ENCODE results near the gene BICRA.

GRCh38 chr19:47671499-47671898 is 62.6 kb downstream of the BICRA start:
- no peak for TF ChIP-seq POLR2A (conservative IDR thresholded peaks at IDR 0.05)
- TF ChIP-seq TBP (optimal IDR thresholded peaks at IDR 0.05; ENCODE audit: low read depth, low read length) = no peak
- no peak for TF ChIP-seq CHD1 (IDR thresholded peaks at IDR 0.05; ENCODE audit: low read length)
- no peak for TF ChIP-seq RBM22 (IDR thresholded peaks at IDR 0.05; ENCODE audit: low read depth, low read length, poor library complexity, severe bottlenecking)
- TF ChIP-seq NCOA1 (IDR thresholded peaks at IDR 0.05; ENCODE audit: low read depth) = no peak
- TF ChIP-seq ZNF324 (CRISPR knock-in tag; IDR thresholded peaks at IDR 0.05) = no peak
- TF ChIP-seq ZNF121 (CRISPR knock-in tag; conservative IDR thresholded peaks at IDR 0.05) = no peak

Data from K562 (cell line).